Neural progenitor cell (in vitro differentiated cells): ENCODE measurements around the gene VAV1.

Experiments
- CTCF ChIP-seq: fragments of 200-600 bp; sonication (generic); IDR thresholded peaks from 2 replicates; pipeline ENCODE4 v1.5.1; 2017; ENCODE audit warnings: antibody characterized with exemption, mild to moderate bottlenecking
- EZH2 ChIP-seq: fragments of 200-600 bp; sonication (generic); IDR thresholded peaks from 2 replicates; pipeline ENCODE4 v1.6.1; 2017; ENCODE audit warnings: antibody characterized with exemption, mild to moderate bottlenecking, moderate library complexity
- EZH2phosphoT487 ChIP-seq: fragments of 200-600 bp; sonication (generic); IDR thresholded peaks from 2 replicates; pipeline ENCODE4 v1.6.1; 2017; ENCODE audit warnings: antibody characterized with exemption

- TF ChIP-seq CTCF = no peak
- no peak for TF ChIP-seq EZH2
- TF ChIP-seq EZH2phosphoT487 = no peak
Observed at GRCh38 chr19:6774821-6775707, 2.6 kb downstream of the VAV1 start.
